ENCODE results near the gene RBM45.
A peak's percentile ranks its signal among the peaks of the same experiment; 100 is the strongest.
"Not testable (repeated sequence)": the region's sequence is repeated elsewhere in the genome, so short reads cannot be mapped to it uniquely, and the experiment has no call there.

RBM45 gene, protein sequence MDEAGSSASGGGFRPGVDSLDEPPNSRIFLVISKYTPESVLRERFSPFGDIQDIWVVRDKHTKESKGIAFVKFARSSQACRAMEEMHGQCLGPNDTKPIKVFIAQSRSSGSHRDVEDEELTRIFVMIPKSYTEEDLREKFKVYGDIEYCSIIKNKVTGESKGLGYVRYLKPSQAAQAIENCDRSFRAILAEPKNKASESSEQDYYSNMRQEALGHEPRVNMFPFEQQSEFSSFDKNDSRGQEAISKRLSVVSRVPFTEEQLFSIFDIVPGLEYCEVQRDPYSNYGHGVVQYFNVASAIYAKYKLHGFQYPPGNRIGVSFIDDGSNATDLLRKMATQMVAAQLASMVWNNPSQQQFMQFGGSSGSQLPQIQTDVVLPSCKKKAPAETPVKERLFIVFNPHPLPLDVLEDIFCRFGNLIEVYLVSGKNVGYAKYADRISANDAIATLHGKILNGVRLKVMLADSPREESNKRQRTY

DNA sequence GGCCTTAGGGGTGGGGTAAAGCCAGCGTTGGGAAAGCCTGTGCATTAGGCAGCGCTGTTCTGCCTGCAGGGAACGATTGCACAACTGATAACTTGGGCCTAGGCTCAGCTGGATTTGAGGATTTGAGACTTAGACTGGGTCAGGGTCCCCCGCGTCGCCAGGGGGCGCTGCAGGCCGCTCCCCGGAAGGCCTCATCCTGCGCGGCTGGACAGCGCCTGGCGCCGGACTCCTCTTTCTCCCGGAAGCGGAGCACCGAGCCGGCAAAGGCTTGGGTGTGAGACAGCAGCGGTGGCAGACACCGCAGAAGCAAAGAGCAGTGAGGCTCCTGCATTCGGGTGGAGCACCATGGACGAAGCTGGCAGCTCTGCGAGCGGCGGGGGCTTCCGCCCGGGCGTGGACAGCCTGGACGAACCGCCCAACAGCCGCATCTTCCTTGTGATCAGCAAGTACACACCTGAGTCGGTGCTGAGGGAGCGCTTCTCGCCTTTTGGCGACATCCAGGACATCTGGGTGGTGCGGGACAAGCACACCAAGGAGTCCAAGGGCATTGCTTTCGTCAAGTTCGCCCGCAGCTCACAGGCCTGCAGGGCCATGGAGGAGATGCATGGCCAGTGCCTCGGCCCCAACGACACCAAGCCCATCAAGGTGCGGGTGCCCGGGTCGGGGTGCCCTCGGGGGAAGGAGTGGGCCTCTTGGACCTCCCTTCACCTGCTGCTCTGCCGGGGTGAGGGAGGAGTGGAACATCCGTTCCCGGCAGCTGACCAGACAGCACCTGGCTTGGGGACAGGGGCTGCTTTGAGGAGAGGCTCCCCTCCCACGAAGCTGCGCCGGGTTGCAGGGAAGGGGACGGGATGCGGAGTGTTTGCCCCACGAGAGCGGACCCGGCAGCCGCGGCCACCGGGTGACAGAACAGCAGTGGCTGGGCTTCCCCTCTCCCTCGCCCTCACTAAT, at the start of gene RBM45:
TSS of gene RBM45 (plus strand) at position 236 of the 951 bp plus-strand sequence. CDS start at position 346, 110 bp downstream.
- peak; percentile 86 for DNase-seq

DNA sequence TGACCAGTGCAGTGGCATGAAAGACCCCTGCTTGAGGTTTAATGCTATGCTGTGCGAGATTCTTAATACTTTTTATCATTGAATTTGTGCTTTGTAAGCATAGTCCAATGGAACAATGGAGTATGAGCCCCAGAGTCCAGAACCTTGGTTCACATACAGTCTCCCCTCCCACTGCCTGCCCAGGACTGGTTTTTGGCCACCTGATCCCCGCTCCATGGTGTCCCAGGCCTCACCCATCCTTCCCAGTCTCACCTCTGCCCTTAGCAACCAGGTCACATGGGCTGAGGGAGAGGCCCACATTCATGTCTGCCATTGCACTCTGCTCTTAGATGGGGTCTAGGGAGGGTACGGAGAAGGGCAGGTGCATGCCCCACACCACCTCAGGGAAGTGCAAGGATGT, 45.9 kb upstream of the RBM45 start:
- no peak for DNase-seq

DNA sequence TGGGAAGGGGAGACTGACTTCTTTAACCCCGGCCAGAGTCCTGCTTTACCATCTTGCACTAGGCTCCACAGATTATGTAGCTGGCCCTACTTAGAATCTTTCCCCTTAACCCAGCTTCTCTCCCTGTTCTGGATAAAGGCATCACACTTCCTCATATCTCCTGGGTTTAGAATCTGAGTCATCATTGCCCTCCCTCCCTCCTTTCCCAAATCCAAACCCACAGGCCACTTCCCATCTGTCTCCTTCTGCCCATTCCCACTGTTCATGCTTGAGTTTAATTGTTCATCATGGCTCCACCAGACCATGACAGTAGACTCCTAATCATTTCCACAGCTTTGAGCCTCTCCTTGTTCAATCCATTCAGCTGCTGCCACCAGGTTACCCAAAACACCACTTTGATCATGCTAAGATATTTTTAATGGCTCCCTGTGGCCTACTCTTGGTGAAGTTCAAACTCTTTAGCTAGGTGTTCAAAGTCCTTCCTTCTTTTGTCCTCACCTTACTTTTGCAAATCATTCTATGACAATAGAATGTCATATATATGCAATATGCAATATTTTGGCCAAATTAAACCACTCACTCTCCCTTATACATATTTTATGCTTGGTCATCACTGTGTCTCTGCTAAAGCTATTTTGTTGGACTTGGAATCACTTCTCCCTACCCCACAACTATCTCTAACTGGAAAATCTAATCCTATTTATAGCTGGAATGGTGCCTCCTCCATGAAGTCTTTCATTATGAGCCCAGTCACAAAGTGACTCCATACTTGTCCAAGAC, 45.2 kb upstream of the RBM45 start:
- peak; percentile 54 for DNase-seq

DNA sequence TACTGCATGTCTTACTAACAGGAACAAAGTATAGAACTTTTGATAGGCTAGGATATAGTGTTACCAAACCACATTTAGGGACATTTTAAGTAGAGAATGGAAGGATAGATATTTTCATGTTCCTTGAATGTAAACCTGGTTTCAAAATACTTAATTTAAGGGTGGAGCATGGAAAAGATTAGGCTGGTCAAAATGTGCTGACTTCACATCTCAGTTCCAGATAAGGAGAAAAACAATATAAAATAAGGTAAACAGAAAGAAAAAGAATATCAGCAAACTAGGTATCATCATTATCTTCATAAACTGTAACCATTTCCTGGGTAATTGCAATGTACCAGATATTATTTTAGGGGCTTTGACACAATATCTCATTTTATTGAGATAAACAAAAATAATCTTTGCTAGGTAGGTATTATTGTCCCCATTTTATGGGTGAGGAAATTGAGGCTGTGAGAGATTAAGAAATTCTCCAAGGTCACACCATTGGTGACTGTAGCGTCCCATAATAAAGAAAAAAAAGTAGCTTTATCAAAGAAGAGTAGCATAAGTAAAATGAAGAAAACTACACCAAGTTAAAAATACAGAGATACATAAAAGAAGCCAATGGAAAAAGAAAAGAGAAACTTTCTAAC, 43.3 kb upstream of the RBM45 start:
- DNase-seq = no peak

DNA sequence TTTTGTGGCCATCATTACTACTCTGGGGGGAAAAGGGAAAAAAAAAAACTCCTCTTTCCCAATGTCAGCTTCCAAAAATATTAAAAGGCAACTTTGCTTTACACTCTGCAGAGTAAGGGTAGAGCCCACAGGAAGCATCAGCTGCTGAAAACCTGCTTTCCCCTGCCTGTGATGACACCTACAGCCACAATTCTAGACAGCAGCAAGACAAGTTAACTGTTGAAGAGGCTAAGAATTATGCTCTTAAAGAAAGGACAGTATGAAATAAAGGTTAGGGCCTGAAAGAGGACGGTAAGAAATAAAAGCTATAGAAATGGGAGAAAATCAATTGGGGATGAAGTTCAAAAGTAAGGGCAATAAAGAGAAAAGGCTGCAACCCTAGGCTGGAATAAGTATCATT, 42.7 kb upstream of the RBM45 start:
- peak; percentile 34 for DNase-seq

DNA sequence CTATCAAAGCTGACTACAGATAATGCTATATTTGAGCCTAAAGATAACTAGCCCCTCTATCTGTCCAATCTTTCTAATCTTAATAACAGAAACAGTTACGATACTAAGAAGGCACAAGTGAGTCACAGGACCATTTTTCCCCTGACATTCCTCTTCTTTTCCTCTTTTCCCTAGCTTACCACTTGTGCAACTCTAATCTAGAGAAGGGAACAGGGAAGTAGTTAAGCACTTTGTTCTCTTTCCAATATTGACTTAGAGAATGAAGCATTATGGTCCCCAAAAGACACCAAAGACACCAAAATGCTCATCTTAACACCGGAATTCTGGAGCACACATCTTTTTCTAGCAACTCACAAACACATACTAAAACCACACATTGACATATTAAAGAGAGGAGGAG, 41.4 kb upstream of the RBM45 start:
- no peak for DNase-seq

DNA sequence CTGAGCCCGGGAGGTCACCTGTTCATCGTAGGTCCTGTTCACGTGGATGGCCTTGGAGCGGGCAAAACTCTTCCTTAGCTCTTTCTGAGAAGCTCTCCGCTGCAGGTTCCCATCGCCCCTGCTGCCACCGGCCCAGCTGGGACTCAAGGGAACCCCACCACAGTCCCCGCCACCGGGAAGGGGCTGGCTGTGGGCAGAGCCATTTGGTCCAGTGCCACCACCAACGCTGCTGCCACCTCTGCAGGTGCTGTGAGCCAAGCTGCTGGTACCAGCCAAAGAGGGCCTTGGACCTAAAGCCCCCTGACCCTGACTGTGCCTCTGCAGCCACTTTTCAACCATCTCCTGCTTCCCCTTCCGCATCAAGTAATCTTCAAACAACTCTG, 40.2 kb upstream of the RBM45 start:
- no peak for DNase-seq

DNA sequence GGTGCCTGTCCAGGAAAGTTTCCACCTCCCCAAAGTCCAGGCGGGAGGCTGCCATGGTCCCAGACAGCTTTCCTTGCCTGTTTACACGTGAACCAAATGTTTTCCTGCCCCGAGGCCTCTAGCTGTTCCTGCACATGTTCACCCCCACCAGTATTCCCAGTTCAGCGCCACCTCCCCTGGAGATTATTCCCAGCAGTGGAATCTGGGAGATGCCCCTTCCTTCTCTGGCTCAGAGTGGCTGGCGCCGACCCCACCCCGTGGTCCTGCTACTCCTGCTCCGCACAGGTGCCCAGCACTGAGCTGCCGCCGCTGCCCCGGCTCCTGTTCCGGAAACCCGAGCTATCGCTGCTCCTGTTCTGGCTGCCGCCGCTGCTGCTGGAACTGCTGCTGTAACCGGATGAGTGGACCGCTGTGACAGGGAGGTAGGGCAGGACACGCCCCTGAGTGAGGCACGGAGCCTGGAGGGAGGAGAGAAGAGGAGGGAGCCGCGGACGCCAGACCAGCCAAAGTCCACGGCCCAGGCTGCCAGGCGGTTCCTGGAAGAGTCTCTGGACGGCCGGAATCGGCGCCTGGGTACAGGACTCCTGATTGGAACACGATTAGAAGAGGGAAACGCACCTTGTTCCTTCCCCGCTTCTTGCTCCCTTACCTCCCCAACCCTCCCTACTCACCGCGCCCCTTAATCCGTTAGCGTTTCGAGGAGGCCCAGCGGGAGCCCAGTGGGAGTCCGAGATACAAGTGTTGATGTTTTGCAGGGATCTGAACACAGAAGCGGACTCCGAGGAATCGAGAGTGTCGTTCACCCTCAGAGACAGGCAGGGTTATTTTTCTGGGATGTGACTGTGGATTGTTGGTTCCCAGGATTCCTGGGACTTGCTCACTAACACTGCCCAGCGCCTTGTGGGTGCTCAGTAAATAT, 39.6 kb upstream of the RBM45 start, which contains the start of gene PDE11A:
TSS of gene PDE11A (minus strand) at position 395 of the 919 bp plus-strand sequence. CDS start at position 55, 340 bp downstream.
- peak; percentile 89 for DNase-seq

DNA sequence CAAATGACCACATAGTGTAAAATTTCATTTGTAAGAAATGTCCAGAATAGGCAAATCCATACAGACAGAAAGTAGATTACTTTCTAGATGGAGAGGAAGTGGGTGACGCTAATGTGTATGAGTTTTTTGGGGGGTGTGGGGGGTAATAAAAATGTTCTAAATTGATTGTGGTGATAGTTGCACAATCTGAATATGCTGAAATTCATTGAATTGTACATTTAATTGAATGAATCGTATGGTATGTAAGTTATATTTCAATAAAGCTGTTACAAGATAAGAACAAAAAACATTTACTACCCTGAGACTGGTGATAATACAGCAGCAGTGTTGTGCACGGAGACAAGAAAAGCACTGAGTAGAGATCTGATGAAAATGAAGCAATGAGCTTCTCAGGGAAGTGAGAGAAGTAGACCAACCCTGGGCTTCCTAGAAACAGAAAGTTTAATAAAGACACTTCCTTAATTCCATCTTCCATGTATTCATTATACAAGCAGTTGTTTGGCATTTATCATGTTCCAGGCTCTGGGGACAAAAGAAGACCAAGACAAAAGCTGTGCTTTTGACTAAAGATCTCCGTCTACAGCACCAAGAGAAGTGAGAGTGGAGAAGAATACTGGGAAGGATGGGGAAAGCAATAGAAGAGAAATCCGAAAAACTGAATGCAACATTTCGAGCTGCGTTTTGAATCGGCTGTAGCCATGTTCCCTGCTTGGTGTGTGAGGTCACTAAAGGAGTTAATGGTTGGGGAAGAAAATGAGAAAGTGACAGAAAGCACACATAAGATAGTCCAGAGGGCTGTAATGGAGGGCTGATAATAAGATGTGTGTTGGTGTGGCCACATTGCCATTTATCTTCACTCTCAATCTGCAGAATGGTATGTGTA, 37.9 kb upstream of the RBM45 start:
- DNase-seq = no peak

DNA sequence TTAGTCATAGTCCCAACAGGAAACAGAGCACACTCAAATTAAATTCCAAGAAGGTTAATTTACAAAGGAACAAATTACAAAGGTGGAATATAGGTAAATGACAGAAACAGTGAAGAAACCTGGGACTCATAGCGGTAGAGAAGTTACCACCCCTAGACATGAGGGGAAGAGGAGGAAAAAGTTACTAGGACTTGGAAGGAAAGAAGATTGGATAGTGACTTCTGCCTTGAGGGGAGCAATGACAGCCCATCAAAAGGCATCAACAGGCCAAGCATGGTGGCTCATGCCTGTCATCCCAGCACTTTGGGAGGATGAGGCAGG, 37.3 kb upstream of the RBM45 start:
- DNase-seq = no peak

DNA sequence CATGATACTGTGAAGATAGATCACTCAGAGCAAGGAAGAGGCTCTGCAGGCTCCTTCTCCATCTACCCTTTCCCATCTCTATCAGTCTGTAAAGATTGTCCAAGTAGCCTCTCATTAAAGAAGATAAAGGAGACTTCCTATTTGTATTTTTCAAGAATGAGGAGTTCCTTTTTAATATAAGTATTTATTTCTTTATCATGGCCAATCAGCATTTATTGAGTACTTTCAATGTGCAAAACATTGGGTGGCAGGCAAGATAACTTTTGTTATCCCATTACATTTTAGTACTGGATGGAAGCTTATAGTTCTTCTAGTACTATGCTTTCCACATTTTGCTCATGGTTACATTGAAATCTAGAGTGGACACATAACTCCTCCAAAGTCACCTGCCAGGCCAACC, 36.1 kb upstream of the RBM45 start:
- DNase-seq = no peak

DNA sequence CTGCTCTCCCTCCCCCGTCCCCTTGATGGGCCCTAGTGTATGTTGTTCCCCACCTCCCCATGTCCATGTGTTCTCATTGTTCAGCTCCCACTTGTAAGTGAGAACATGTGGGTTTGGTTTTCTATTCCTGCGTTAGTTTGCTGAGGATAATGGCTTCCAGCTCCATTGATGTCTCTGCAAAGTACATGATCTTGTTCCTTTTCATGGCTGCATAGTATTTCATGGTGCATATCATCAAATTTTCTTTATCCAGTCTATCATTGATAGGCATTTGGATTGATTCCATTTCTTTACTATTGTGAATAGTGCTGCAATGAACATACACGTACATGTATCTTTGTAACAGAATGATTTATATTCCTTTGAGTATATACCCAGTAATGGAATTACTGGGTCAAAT, 33.0 kb upstream of the RBM45 start:
- not testable (repeated sequence) for DNase-seq

DNA sequence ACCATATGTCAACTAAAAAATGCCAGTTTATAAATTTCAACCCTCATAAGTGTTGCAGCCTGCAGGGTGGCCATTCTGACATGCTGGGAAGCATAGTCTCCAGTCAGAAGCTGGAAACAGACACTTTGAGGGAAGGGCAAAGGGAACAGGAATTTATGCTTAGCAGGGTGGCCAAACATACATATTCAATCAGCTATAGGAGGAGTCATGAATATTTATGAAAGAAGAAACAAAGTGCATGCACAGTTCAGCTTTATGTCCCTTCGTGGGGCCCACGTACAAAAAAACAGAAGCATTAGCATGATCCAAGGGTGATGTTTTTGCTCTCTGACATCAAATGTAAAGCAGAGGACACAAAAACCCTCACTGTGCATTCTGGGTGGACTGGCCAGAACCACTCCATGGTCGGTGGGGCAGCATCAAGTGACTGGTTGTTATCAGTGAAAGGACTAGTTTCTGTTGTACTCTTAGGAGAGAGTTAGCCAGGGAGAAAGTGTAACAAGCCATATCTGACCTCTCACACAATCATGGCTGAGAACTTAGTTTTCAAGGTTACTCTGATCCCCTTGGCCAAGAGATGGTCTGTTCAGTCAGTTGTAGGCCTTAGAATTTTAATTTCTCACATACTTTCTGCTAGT, 29.7 kb upstream of the RBM45 start:
- no peak for DNase-seq

DNA sequence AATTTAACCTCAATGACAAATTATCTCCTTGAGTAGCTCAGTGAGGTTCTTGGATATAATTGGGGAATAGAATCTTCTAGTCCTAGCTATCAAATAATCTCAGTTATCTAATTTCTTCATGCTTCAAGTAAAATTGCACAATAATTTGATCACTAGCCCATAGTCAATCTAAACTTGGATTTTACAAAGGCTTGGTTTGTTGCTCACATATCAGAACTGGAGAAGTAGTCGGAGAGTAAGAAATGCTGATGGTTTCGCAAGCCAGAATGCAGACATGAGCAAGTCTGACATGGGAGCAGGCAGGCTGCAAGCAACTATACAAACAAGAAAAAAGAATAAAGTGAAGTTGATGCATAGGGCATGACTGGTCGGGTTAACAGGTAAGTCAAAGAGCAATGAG, 28.0 kb upstream of the RBM45 start:
- DNase-seq = no peak

DNA sequence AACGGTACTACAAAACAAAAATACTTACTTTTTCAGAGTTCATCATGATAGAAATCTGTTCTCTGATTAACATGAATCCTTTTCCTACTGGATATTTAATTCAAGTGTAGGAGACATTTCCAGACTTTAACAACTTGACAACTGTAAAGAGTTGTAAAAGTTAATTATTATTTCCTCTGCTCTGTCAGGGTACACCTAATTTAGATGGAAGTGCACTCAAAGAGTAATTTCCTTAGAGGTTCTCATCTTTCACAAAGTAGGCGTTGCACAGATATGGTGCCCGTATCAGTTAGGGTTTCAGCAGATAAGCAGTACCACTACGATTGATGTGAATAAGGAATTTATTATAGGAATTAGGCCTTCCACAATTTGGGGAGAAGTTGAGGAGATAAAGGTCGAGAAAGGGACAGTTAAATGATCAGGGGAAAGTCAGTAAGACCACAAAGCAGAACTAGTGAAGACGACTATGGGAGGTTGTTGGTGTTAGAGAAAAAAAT, 23.4 kb upstream of the RBM45 start:
- DNase-seq = no peak

DNA sequence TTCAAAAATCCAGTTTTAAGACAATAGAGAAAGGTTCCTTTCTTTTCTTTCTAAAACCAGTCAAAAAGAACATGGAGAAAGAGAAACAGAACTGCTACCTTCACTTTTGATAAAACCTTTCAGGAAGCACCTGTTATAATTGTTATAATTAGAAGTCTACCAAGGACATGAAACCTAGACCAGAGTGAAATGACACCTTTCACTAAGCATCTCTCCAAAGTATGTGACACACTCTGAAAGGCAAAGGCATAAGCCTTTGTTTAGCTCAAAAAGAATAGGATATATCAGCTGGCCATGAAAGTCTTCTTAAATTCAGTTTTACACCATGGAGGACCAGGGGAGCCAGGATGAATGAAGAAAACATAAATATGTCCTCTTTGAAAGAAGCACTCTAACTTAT, 18.8 kb upstream of the RBM45 start:
- no peak for DNase-seq

DNA sequence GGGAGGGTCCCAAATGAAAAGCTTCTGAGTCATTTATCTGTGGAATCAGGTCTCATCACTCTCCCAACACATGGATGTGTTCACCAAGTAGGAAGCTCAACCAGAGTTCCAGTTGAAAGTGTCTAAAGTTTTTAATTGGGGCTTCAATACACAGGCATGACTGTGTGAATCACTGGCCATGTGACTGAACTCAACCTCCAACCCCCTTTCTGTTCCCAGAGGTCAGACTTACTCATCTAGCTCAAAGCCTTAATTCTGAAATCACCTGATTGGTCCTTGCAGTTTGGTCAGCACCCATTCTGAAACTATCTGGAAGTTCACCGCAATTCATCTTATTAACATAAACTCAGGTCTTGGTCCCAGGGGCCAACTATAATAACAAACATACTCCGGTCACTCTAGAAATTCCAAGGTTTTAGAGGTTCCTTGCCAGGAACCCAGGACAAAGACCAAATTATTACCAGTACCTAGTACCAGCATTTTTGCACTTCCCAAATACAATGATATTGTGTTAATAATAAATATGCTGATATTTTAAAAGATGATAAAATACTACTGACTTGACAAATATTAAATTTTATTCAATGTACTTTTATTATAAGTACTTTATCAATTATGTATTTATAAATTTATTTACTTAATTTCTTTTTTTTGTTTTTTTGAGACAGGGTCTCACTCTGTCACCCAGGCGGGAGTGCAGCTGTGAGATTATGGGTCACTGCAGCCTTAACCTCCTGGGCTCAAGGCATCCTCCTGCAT, 10.7 kb upstream of the RBM45 start:
- no peak for DNase-seq

DNA sequence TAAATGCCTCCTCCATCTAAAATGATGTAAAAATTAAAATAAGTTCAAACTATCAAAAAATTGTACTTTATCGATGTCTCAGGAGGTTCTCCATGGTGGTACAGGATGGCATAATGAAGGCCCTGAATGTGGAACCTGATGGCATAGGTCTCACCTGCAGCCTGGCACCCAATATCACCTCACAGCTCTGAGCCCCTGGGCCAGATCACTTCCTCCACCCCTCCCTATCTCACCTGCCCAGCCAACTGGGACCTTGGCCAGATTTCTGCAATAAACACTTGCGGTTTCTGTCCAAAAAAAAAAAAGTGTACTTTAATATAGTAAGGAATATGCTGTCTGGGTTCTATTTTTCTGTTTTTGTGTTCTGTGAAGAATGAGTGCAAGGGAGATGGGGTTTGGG, 6.7 kb upstream of the RBM45 start:
- DNase-seq = no peak

DNA sequence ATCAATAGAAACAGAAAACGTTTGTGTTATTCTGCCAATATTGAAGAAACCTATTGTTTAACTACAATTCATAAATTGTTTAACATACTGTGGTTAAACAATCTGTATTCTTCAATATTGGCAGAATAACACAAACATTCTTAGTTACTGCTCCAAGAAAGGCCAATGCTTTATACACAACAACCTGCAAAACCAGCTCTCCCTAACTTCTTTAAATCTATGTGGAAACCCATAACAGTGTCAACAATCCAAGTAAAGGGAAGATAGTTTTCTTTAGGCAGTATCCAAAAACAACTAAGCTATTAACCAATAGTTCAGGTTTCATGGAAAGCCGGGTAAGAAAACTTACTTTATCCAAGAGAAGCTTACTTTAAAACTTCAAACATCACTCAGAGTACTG, 6.2 kb upstream of the RBM45 start:
- no peak for DNase-seq
